Hematopoietic multipotent progenitor cell treated with erythropoietin and hydrocortisone succinate and interleukin-3 and kit ligand, for 4 days (in vitro differentiated cells): Measurements from ENCODE around the gene ZNF418.
"Not testable (repeated sequence)": the region's sequence is repeated elsewhere in the genome, so short reads cannot be mapped to it uniquely, and the experiment has no call there.

Experiments
- DNase-seq: peaks from one replicate; pipeline ENCODE4 v3.0.0-alpha.2; 2015

Gene ZNF418

DNA sequence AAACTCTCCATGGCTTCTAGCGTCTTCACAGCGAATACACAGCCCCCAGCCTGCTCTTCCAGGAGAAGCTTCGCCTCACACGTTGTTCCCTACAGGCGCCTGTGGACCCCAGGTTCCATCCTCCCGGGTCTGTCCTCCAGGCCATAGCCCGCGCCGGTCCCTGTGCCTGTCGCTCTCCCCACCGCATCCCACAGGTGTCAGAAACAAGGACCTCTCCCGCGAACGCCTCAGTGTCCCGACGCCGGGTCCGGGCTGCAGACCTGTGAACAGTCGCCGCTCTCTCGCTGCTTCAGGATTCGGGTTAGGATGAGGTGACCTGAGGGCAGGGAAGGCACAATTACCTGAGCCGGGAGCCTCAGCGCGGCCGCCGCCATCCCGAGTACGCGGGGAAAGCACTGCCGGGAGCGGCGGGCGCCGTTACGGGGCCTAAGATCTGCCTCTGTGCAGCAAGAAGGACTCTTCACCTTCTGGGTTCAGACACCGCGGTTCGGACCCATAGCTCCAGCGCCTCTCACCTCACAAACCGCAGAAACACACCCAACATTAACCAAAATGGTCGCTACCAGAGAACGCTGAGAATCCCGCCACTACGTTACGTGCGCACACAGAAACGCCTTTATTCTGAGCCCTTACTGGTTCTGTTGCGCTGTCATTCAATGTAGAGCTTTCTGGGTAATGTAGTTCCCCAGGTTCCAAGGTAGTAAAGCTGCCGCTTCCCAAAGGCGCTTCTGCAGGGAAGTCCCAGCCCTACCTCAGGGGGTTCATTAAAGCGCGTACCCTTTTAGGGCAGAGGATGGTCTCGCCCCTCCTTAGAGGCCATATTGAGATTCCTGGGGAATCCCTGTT, at the start of gene ZNF418:
Gene ZNF418, minus strand, starts transcription at position 583 of the 846 bp plus-strand sequence. CDS start 1,580 bp downstream, outside the sequence.
- peak; percentile 92 for DNase-seq

DNA sequence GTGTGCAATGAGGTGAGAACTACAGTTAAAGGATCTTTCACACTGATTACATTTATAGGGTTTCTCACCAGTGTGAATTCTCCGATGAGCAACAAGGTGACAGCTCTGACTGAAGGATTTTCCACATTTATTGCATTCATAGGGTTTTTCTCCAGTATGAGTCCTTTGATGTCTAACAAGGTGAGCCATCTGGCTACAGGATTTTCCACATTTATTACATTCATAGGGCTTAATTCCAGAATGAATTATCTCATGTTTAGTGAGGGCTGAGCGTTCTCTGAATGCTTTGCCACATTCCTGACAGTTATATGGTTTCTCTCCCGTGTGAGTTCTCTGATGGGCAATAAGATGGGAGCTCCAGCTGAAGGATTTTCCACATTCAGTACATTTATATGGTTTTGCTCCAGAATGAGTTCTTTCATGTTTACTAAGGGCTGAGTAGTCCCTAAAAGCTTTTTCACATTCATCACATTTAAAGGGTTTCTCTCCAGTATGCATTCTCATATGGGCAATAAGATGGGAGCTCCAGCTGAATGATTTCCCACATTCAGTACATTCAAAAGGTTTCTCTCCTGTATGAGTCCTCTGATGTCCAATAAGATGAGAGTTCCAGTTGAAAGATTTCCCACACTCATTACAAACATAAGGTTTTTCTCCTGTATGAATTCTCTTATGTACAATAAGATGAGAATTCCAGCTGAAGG, 43.5 kb upstream of the ZNF418 start:
- DNase-seq, result peak; percentile 18

DNA sequence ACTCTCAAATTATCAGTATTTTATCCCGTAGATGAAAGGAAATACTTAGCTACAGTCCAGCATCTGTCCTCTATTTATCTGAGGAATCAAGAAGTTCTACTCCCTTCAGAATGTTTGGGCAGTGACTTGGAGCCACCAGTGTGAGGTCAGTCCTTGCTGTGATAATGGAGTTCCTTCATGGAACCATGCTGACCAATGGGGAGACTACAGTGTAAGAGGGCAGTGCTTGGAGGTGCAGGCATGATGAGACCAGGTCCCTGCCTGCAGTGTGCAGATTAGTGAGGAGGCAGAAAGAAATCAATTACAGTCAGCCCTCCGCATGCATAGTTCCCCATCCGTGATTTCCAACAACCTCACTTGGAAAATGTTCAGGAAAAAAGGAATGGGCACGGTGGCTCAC, 39.2 kb upstream of the ZNF418 start, which contains the start of gene C19orf18:
Gene C19orf18, minus strand, starts transcription at position 101 of the 400 bp plus-strand sequence. CDS start 102 bp downstream, outside the sequence.
- no peak for DNase-seq

DNA sequence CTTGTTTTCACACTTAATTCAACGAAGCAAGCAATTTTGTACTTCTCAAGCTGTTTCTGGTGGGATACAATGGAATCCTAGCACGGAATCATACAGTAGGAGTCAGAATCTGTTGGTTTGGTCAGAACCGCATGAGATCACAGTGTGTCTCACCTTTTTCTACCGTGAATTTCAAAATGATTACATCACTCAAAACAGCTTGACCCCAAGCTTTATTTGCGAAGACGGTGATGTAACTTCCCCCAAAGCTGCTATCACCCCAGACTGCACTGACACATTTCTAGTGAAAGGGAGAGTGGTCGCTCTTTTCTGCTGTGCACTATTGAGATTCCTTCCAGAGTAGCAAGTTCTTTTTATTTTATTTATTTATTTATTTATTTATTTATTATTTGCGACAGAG, 29.6 kb upstream of the ZNF418 start:
- DNase-seq, result no peak

DNA sequence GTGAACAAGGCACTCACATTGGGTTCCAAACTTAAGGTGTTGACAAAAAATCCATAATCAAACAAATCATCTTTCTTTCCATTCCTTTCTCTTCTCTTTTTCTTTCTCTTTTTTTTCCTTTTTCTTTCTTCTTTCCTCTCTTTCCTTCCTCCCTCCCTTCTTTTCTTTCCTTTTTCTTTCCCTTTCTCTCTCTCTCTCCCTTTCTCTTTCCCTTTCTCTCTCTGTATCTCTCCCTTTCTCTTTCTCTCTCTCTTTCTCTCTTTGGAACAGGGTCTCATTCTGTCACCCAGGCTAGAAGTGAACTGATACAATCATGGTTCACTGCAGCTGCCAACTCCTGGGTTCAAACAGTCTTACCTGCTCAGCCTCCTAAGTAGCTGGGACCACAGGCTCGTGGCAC, 26.6 kb upstream of the ZNF418 start:
- DNase-seq, result no peak

DNA sequence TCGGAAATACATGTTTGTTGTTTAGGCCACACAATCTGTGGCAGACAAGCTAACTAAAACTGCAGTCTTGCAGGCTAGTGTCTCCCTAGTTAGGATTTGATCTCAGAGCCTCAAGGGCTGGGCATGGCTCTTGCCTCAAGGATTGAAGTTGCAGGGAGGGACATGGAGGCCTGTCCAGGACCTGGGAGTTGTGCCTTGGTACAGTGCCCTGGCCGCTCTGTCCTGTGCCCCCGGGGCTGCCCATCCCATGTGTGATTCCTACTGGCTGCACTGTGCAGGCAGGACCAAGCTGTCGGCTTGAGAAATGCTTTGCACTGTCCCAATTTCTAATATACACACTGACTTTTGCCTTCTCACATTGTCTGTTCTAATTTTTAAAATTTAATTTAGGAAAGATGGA, 19.8 kb upstream of the ZNF418 start:
- DNase-seq, result no peak

DNA sequence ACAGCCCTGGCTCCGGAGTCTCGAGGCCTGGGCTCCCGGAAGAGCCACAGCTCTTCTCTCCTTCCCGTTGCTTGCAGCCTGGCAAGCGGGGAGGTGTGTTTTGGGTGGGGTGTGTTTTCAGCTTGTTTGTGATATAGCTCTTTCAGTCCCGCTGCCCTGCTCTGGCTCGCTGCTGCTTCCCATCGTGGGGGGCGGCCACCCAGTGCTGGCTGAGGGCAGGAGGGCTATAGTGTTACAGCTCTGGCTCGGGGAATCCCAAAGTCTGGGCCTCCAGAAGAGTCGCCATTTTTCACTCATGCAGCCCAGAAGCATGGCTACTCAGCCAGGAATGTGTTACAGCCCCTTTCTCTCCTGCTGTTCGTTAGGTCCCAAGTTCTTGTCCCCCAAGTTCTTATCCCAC, 14.5 kb upstream of the ZNF418 start:
- no peak for DNase-seq

DNA sequence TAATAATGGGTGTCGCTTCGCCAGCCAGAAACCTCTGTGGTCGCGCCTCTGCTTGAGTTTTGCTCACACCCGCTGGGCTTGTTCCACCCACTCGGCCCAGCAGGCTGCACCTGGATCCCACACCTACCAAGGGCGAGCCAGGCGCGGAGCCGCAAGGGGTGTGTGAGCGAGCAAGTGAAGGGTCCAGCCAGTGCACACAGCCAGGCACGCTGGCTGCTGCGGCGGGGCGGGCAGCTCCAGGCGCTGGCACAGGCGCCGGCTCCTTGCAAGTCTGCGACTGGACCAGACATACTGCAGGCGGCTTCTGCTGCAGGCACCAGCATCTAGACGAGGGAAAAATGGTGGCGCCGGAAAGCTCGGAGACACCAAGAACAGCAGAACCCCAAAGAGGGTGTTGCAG, 14.1 kb upstream of the ZNF418 start:
- no peak for DNase-seq

DNA sequence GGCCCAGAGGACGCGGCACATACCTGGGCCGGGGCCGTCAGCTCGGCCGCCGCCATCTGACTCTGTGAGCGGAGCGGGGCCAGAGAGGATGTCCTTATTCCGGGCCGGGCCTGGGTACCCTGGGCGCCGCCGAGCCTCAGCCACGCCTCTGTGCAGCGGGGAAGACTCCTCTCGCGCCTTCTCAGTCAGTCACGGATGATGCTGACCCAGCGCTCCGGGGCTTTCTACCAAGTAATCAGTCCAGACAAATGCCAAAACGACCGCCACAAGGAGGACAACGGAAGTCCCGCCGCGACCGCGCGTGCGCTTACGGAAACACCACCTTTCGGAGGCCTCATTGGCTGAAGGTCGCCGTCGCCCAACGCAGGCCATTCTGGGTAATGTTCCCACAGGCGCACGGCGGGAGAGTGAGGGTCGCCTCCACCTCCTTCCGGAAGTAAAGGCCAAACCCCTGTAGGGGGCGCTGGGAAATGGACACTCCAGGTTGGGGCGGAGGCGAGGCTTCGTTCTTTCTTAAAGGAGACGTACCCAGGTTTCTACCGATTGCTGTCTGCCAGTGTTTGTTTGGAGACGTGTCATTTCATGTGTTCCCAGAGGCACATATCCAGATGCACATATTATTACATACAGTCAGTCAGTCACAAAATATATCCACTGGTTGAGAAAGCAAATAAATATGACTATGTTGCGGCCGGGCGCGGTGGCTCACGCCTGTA, 12.4 kb upstream of the ZNF418 start, which contains the start of gene ZNF256:
Gene ZNF256, minus strand, starts transcription at position 288 of the 716 bp plus-strand sequence. Its CDS starts 232 bp downstream, at position 56.
- peak; percentile 98 for DNase-seq

DNA sequence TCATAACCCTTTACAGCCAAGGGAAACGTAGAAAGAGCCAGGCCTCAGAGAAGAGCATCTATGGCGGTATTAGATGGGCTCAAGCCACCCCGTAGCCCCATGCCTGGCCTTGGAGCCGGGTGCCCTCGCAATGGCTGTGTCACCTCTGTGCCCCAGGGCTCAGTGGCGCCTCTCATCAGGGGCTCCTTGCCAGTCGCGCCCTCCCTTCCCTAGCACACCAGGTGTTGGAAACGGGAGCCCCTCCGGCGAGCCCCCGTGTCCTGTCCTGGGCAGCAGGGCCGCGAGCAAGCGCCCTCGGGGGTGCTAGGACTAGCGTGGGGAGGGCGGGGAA, 11.9 kb upstream of the ZNF418 start:
- DNase-seq, result no peak

DNA sequence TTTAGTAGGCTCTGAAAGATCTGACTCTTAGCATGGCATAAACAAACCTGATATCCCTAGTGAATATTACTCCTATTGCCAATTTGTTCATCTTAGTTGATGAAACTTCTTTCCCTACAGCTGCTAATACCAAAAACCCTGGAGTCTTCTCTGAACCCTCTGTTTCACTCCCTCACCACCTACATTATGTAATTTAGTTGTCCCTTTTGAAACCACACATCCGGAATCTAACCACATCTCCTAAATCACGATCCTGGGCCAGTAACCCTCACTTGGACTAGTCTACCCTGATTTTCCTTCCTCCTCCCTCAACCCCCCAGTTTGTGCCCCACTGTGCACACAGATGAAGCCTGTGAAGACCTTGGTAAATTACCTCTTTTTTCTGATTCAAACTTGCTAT, 11.1 kb upstream of the ZNF418 start:
- DNase-seq, result no peak

DNA sequence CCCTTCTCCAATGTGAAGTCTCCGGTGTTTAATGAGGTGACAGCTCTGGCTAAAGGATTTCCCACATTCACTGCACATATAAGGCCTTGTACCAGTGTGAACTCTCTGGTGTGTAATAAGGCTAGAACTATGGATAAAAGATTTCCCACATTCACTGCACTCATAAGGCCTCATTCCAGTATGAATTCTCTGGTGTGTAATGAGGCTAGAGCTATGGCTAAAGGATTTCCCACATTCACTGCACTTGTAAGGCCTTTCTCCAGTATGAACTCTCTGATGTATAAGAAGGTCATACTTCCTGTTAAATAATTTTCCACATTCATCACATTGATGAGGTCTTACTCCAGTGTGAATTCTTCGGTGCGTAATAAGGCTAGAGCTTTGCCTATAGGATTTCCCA, 6.4 kb upstream of the ZNF418 start:
- DNase-seq, result no peak

DNA sequence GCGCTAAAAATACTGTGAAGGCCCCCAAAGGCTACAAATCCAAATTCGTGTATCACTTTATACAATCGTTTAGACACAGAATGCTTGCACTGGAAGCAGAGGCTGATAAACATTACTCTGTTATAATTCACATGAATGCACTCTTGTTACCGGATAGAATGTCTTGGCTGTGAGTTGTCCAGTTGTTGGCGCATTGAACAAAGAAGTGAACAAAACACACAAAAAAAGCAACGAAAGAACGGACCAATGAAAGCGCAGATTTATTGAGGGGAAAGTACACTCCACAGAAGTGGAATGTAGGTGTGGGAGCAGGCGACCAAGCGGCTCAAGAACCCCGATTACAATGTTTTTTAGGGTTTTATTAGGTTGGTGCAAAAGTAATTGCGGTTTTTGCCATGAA, 529 bp upstream of the ZNF418 start:
- DNase-seq, result no peak

DNA sequence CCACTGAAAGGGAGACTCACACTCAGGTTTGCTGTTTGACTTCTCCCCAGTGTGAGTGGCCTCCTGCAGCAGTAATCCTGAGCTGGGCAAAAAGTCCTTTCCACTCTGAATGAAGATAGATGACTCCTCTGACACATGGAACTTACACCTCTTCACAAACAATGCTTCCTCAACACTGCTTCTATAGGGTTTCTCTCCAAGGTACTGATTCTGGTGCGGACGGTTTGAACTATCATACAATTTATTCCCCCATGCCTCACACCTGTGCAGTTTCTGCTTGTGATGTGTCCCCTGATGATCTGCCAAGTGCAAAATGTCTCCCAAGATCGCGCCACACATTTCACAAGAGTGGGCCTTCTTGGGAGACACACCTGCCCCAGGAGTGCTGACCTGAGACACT, 7.6 kb downstream of the ZNF418 start:
- DNase-seq, result no peak

DNA sequence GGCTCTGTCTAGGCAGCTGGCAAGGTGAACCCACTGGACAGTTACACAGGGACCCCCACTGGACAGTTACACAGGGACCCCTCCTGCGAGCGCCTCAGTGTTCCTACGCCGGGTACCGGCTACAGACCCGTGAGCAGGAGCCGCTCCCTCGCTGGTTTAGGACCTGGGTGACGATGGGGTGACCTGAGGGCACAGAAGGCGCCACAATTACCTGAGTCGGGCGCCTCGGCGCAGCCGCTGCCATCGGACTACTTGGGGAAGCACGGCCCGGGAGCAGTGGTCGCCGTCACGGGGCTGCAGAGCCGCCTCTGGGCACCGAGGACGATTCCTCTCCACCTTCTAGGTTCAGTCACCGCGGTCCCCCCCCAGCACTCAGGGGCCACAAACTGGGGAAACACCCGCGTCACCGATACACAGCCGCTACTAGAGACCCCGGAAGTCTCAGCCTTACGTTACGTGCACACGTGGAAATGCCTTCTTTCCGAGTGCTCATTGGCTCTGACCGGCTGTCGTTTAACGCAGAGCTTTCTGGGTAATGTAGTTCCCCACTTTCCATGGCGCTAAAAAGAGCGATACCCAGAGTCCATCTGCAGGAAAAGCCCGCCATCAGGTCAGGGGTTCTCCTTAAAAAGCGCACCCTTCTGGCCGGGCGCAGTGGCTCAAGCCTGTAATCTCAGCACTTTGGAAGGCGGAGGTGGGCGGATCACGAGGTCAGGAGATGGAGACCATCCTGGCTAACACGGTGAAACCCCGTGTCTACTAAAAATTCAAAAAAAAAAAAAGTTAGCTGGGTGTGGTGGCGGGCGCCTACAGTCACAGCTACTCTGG, 18.8 kb downstream of the ZNF418 start, which contains the start of gene ZNF417:
Gene ZNF417, minus strand, starts transcription at position 425 of the 828 bp plus-strand sequence. Its CDS starts 181 bp downstream, at position 244.
- peak; percentile 98 for DNase-seq

DNA sequence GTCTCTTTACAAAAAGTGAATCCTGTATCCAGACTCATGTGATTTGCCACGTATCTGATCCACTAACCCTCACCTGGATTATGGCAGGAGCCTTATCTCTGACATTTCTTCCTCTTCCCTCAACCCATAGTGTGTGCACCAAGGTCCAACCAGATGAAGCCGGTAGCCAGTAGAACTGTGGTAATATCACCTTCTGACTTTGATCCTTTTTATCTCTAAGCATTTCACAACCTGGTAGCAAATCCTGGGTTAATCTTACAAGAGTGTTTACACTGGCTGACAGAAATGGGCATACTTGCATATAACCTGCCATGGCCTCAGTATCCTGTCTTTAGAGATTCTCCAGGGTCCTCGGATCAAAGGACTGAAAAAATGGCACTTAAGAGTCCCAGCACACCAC, 20.7 kb downstream of the ZNF418 start:
- DNase-seq, result no peak

DNA sequence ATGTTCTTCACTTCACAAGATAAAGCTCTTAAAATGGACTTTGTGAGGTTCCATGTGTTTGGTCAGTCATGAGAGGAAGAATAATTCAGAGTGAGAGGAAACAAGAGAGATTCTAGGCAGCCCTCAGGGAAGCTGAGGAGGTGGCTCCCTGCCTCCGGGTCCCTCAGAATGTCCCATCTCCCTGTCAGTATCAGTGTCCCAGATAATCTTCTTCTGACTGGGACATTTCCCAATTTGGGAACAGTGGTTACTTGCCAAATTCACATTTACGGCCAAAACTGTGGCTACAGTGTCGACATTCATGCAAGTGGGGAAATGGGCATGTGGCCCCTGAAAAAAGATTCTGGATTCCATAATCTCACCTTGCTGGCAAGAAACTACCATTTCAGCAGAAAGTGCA, 27.8 kb downstream of the ZNF418 start:
- no peak for DNase-seq

DNA sequence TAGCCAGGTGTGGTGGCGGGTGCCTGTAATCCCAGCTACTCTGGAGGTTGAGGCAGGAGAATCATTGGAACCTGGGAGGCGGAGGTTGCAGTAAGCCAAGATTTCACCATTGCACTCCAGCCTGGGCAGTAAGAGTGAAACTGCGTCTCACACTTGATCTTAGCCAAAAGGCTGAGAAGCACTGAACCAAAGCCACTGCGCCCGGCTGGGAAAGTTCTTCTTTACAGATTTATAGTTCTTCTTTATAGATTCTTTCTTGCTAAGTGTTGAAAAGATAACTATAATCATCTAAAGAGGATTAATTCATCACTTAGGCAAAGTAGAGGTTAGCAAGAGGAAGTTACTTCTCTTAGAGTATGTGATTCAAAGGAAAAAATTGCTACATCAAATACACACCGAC, 29.9 kb downstream of the ZNF418 start:
- no peak for DNase-seq

DNA sequence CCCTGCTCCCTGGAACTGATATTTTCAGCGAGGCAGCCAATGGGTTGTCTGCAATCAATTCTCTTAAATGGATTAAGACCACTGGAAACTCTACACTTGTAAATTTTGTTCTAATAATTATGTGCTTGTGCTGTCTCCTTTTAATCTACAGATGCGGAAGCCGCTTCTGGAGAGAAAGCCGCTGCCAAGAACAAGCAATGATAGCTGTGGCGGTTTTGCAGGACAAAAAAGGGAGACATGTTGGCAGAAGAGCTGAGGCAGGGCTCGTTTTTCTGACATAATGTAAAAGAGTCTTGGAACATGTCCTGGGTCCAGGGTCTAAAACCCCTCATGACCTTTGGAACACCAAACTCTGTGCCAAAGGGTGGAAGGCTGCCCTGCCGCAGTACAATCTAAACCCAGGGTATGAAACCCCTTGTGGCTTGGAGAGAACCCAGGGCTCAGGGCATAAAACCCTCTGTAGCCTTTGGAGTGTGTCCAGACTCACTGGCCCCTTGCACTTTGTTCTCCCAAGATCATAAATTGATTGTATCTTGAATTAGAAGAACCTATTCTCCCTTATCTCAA, 31.5 kb downstream of the ZNF418 start:
- no peak for DNase-seq

DNA sequence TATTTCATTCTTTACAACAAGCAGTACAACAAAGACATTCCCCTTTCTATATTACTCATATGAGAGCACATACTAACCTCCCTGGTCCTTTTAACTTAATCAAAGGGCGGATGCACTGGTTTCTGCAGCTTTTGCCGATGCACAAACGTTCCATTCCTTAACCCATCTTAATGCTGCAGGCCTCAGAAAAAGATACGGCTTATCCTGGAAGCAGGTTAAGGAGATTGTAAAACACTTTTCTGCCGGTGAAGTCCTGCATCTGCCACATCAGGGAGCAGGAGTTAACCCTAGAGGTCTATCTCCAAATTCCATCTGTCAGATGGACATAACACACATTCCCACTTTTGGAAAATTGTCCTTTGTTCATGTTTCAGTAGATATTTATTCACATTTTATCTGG, 34.9 kb downstream of the ZNF418 start:
- DNase-seq, result no peak

DNA sequence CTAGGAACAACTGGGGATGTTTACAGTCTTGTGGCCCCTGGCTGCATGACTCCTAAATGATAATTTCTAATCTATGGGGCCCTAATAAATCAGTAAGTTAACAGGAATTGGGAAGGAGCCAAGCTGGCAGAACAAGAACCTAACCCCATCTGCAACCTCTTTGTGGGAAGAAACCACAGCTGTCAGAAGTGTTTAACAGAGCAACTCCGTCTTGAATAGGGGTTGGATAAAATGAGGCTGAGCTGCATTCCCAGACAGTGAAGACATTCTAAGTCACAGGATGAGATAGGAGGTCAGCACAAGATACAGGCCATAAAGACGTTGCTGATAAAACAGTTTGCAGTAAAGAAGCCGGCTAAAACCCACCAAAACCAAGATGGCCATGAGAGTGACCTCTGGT, 44.5 kb downstream of the ZNF418 start:
- not testable (repeated sequence) for DNase-seq
